ENCODE data around the gene OR52H1. TPM values are rescaled to one million over a fixed set of nuclear protein-coding genes. Genes with fewer than 3 reads are reported as not detected.

OR52H1 gene
- total RNA-seq, 1 donor from 2014 or later, result not detected

DNA sequence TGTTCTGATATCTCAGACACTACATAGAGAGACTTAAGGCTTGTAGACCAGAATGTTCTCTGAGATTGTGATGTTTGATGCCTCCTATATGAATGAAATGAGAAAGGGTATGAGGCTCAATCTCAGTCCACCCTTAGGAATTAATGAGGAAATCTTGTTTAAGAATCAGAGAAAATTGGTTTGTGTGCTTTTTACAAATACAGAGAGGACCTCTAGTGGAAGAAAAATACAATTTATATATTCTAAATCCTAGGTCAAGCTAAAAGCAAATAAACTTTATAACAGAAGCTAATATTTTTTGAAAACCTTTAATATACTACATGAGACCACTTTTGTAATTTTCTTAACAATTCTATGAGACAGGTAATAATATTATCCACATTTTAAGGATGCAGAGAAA is 5.0 kb upstream of the OR52H1 start:
- no peaks in the 10 kb centered on the region for H3K9me3 Mint-ChIP-seq (ENCODE audit: low read depth)
- H3K4me1 Mint-ChIP-seq (ENCODE audit: low read depth), result peaks cover 8% of the 10 kb centered on the region
- no peak overlapping the region for H3K4me3 Mint-ChIP-seq (ENCODE audit: unreplicated experiment)
- H3K36me3 Mint-ChIP-seq (ENCODE audit: low read depth), result no peaks in the 10 kb centered on the region
- H3K27ac Mint-ChIP-seq (ENCODE audit: unreplicated experiment), result no peak overlapping the region
- TF ChIP-seq, protein P1, sequence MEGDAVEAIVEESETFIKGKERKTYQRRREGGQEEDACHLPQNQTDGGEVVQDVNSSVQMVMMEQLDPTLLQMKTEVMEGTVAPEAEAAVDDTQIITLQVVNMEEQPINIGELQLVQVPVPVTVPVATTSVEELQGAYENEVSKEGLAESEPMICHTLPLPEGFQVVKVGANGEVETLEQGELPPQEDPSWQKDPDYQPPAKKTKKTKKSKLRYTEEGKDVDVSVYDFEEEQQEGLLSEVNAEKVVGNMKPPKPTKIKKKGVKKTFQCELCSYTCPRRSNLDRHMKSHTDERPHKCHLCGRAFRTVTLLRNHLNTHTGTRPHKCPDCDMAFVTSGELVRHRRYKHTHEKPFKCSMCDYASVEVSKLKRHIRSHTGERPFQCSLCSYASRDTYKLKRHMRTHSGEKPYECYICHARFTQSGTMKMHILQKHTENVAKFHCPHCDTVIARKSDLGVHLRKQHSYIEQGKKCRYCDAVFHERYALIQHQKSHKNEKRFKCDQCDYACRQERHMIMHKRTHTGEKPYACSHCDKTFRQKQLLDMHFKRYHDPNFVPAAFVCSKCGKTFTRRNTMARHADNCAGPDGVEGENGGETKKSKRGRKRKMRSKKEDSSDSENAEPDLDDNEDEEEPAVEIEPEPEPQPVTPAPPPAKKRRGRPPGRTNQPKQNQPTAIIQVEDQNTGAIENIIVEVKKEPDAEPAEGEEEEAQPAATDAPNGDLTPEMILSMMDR (IDR thresholded peaks at IDR 0.05), result peak; percentile 74
- no peak for DNase-seq (ENCODE audit: low spot score)
- peaks cover 27% of the 10 kb centered on the region for H3K27me3 Mint-ChIP-seq (ENCODE audit: low read depth)

DNA sequence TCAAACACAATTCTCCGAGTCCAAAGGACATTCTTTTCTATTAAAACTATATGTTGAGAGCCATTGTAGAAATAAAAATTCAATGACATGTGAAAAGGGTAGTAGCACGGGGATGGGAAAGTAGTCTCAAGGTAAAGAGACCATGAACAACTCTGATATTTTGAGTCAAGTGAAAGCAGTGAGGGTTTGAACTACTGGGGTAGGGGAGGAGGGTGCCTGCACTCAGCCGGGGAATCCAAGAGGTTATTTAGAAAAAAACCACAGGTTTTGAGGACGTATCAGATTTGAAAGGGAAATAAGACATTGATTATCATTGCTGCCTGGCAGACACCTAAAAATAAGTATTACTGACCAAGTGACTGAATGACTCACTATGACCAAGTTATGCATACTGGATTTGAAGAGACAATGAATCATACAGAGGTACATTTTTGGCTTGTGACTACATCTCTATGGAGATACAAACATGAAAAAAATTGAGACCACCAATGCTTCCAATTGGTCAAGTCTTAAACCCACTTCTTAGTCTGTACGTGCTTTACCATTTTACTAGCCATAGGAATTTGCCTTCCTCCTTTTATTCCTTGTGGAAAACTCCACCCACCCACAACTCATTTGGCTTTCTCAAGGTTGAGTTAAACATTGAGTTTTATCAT is 2.2 kb upstream of the OR52H1 start:
- TF ChIP-seq, protein P1 (IDR thresholded peaks at IDR 0.05), result no peak
- no peak for DNase-seq (ENCODE audit: low spot score)

DNA sequence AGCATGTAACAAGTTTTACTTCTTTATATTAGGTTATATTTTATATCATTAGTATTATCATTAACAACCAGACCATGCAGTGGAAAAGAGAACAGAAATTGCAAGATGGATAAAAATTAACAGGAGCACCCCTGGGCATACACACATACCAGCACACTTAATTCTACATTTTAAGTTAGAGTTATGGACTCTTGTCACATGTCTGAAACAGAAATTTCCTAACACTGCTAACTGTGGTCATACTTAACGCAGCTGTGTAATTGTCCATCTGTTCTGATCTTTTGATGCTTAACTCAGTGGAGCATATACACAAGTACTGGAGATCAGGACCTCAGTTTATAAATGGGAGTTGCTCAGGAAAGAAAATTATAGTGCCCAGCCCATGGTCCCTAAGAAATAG is 358 bp downstream of the OR52H1 start:
- TF ChIP-seq, protein P1 (IDR thresholded peaks at IDR 0.05), result no peak
- H3K36me3 Mint-ChIP-seq (ENCODE audit: low read depth), result no peaks in the 10 kb centered on the region
- H3K9me3 Mint-ChIP-seq (ENCODE audit: low read depth), result no peaks in the 10 kb centered on the region
- H3K4me3 Mint-ChIP-seq (ENCODE audit: unreplicated experiment), result no peak overlapping the region
- H3K27ac Mint-ChIP-seq (ENCODE audit: unreplicated experiment), result no peak overlapping the region
- H3K27me3 Mint-ChIP-seq (ENCODE audit: low read depth), result no peaks in the 10 kb centered on the region
- H3K4me1 Mint-ChIP-seq (ENCODE audit: low read depth), result peaks cover 8% of the 10 kb centered on the region
- DNase-seq (ENCODE audit: low spot score), result no peak

More for the DNA sequence above, 2.2 kb upstream of the OR52H1 start:
- no peaks in the 10 kb centered on the region for H3K36me3 Mint-ChIP-seq (ENCODE audit: low read depth)
- no peaks in the 10 kb centered on the region for H3K9me3 Mint-ChIP-seq (ENCODE audit: low read depth)
- H3K4me3 Mint-ChIP-seq (ENCODE audit: unreplicated experiment), result no peak overlapping the region
- H3K27me3 Mint-ChIP-seq (ENCODE audit: low read depth), result peaks cover 8% of the 10 kb centered on the region
- peaks cover 8% of the 10 kb centered on the region for H3K4me1 Mint-ChIP-seq (ENCODE audit: low read depth)
- no peak overlapping the region for H3K27ac Mint-ChIP-seq (ENCODE audit: unreplicated experiment)

DNA sequence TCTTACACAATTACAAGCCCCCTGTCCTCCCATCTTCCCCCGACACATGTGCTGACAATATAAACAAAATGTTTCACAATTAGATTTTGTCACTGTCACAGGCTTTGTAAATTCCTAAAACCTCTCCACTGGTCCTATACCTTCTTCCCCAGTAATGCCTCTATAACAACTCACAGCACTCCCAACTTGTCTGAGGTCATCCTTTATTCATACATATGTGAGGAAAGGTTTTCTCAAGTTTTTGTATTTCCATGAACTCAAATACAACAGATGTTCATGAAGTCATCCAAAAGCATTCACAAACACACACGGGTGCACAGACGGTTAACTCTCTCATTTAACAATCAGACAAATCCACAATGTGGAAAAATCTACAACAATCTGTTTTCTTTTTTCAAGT is 1.9 kb downstream of the OR52H1 start:
- DNase-seq (ENCODE audit: low spot score), result no peak

DNA sequence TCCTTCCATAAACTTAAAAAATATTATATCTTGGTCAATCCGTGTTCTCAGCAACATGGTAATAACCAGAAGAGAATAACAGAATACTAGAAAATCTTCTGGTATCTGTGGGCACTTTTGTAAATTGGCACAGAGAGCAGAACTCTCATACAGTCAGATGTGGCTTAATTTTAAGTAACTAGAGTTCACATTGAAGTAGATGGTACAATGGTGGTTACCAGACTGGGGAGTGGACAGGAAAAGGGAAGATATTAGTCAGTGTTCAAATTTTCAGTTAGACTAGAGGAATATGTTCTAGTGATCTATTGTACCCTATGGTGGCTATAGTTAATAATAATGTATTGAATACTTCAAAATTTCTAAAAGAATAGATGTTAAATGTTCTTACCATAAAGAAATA is 6.9 kb downstream of the OR52H1 start:
- Mint-ChIP-seq H3K4me1 (ENCODE audit: low read depth) (no peaks in the 10 kb centered on the region), H3K36me3 (ENCODE audit: low read depth) (no peaks in the 10 kb centered on the region), H3K27ac (ENCODE audit: unreplicated experiment) (no peak overlapping the region), H3K27me3 (ENCODE audit: low read depth) (peaks cover 9% of the 10 kb centered on the region), H3K9me3 (ENCODE audit: low read depth) (peaks cover 7% of the 10 kb centered on the region), H3K4me3 (ENCODE audit: unreplicated experiment) (no peak overlapping the region)
- TF ChIP-seq, protein P1 (IDR thresholded peaks at IDR 0.05), result no peak
- no peak for DNase-seq (ENCODE audit: low spot score)

More for the DNA sequence above, 1.9 kb downstream of the OR52H1 start:
- Mint-ChIP-seq H3K36me3 (ENCODE audit: low read depth) (no peaks in the 10 kb centered on the region), H3K4me3 (ENCODE audit: unreplicated experiment) (no peak overlapping the region), H3K27ac (ENCODE audit: unreplicated experiment) (no peak overlapping the region), H3K4me1 (ENCODE audit: low read depth) (peaks cover 8% of the 10 kb centered on the region), H3K27me3 (ENCODE audit: low read depth) (no peaks in the 10 kb centered on the region), H3K9me3 (ENCODE audit: low read depth) (no peaks in the 10 kb centered on the region)
- TF ChIP-seq, protein P1 (IDR thresholded peaks at IDR 0.05), result no peak

Measured in chondrocyte (in vitro differentiated cells).